Stimulated activated CD4-positive, alpha-beta T cell treated with anti-CD3 and anti-CD28 coated beads, Interleukin-1b, Interleukin-23, amount 100 ng/mL, for 48 hours (primary cell): Measurements from ENCODE around the gene FBXO33.
"Not testable (repeated sequence)": the region's sequence is repeated elsewhere in the genome, so short reads cannot be mapped to it uniquely, and the experiment has no call there.

ENCODE experiments used
- DNase-seq: peaks from one replicate; pipeline ENCODE4 v3.0.0-alpha.2; 2020

The FBXO33 gene

DNA sequence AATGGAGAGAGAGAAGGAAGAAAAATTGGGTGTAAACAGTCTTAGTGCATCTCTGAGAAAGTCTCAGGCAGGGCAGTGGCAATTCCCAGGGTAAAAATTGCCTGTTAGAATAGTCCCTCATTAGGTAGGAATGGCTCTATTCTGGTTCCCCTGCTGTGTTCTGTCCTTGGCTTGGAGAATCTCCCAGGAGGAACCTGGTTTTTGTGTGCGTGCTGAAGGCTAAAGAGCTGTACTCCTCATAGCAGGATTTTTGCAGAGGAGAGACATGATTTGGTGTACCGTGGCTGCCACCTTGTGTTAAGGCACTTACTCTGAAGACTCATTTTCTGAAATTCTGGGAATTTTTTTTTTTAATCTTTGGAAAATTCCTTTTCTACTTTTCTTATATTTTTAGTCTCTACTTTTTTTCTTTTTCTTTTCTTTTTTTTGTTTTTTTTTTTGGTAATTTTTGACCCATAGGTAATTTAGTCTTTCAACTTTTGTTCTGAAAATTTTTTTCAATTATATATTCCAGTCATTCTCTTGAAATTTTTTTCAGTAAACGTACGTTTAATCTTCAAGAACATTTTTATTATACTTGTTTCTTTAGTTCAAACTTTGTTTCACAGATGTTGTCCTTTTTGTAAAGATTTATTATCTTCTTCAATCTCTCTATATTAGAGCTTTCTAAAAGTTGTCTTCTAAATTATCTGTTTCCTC, 63.8 kb downstream of the FBXO33 start:
- no peak for DNase-seq

DNA sequence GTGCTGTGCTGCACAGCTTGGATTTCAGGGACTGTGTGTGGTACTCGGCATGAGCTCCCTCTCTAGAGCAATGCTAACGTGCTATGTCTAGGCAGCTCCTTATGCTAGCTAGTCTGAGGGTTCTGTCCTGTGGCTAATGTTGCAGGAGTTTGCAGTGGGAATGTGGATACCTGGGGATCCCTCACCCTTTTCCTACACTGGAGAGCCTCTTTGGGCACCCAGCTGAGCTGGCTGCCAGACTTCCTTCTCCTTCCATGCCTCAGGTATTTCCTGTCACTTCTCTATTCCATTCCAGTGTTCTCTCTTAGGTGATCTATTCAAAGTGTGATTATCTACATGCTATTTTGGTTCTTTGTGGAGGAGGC, 64.9 kb downstream of the FBXO33 start:
- DNase-seq, result no peak

DNA sequence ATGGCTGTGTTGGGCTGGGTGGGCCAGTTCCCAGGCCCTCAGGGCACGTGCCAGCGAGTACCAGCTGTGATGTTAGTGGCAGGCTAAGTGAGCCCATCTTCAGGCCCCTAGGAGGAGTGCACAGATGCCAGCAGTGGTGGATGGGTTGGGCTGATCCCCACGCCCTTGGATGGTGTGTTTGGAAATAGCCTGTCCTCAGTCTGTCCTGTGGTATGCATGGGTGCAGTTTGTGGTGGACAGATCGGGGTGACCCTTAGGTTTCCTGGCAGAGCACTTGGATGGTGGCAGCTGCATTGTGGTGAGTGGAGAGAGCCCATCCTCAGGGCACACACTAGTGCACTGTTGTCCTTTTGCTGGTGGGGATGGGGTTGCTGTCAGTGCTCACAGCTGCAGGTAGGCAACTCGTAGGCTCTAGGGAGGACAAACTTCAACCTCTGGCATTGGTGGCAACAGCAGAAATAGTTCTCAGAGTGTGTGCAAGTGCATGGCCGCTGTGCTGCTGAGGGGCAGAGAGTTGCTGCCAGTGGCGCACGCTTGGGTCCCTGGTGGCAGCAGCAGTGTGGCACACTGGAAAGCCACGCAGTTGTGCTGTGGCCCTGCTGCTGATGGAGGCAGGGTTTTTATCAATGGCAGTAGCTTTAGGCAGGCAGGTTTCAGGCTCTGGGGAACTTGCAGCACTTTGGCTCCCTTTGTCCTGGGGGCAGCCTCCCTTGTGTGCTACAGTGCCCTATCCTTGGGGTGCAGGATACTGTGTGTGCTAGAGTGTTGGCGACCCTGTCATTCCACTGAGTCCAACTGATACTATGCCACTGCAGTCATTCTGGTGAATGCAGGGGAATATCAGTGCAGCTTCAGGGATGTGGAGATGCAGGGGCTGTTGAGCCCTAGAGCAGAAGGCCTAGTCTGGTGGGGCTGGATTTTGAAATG, 65.5 kb downstream of the FBXO33 start:
- no peak for DNase-seq

DNA sequence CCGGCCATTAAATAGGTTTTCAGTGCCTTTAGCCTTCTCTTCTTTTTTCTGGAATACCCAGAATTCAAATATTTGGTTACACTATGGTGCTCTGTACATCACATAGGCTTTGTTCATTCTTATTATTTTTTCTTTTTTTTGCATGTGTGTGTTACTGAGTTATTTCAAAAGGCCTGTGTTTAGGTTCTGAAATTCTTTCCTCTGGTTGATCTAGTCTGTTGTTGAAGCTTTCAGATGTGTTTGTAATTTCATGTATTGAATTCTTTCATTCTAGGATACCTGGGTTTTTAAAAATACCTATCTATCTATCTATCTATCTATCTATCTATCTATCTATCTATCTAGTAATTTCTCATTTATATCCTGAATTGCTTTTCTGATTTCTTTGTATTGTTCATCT, 66.9 kb downstream of the FBXO33 start:
- no peak for DNase-seq

DNA sequence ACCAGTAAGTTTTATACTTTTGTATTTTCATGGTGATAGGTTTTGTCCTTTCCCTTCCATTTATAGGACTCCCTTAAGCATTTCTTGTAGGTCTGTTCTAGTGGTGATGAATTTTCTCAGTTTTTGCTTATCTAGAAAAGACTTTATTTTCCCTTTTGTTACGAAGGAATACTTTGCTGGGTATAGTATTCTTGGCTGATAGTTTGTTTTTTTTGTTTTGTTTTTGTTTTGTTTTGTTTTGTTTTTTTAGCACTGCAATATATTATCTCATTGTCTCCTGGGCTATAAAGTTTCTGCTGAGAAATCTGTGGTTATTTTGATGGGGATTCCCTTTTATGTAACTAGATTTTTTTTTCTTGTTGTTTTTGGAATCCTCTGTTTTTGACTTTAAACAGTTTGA, 67.7 kb downstream of the FBXO33 start:
- DNase-seq, result no peak

DNA sequence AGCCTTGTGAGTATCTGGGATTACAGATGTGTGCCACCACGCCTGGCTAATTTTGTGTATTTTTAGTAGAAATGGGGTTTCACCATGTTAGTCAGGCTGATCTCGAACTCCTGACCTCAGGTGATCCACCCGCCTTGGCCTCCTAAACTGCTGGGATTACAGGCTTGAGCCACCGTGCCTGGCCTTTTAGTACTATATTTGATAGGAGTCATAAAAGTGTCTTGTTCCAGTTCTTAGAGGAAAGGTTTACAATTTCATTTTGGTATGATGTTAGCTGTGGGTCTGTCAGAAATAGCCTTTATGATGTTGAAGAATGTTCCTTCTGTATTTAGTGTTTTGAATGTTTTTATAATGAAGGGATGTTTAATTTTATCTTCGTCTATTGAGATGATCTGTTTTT, 70.7 kb downstream of the FBXO33 start:
- not testable (repeated sequence) for DNase-seq

DNA sequence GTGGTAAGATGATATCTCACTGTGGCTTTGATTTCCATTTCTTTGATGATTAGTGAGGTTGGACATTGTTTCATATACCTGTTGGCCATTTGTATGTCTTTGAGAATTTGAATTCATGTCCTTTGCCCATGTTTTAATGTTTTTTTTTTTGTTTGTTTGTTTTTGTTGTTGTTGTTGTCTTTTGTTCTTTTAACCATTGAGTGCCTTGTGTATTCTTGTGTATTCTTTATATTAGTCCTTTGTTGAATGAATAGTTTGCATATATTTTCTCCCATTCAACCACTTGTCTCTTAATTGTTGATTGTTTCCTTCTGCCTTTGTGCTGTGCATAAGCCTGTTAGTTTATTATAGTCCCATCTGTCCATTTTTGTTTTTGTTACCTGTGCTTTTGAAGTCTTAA, 71.9 kb downstream of the FBXO33 start:
- DNase-seq, result no peak

DNA sequence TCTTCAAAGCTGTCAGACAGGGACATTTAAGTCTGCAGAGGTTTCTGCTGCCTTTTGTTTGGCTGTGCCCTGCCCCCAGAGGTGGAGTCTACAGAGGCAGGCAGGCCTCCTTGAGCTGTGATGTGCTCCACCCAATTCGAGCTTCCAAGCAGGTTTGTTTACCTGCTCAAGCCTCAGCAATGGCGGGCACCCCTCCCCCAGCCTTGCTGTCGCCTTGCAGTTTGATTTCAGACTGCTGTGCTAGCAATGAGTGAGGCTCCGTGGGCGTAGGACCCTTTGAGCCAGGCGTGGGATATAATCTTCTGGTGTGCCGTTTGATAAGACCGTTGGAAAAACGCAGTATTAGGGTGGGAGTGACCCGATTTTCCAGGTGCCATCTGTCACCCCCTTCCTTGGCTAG, 73.2 kb downstream of the FBXO33 start:
- not testable (repeated sequence) for DNase-seq

DNA sequence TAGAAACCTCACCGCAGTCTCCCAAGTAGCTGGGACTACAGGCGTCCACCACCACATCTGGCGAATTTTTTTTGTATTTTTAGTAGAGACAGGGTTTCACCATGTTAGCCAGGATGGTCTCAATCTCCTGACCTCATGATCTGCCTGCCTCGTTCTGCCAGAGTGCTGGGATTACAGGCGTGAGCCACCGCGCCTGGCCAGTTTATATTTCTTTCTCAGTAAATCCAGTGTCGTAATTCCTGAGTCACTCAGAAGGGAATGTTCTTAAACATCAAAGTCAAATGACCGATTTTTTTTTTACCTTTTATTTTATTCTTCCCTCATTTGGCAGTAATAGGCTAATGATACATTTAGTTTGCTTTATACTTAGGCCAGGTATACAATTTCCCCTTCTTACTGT, 80.5 kb downstream of the FBXO33 start:
- no peak for DNase-seq

DNA sequence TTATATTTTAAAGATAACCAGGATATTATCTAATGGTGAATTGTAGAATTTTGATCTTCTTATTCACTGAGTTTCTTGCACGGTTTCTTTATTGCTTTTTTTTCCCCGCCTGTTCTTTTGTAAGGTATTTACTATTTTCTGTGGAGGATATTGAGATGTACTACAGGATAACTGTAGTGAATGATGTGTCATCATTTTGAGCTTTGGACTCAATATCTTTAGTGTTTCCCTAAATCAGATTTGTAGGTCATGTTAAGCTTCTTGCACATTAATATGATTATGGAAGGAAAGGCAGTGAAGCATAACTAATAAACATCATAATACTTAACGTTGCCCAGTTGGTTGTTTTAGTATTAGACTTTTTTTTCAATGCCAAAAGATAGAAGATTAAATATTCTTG, 81.4 kb downstream of the FBXO33 start:
- DNase-seq, result no peak
